Endothelial cell of umbilical vein (primary cell): ENCODE measurements around the gene COPE. TPM values are rescaled to one million over a fixed set of nuclear protein-coding genes. Genes with fewer than 3 reads are reported as not detected.

Experiments used
- BruUV-seq: library from RNA; stranded (reverse); fragments of 400-500 nt; replicated peaks from 2 replicates; lab custom pipeline; 2021; lab: Mats Ljungman, UMichigan
- CTCF ChIA-PET: fragments of 300-600, 350-600 bp; sonication (Branson Sonifier 250); formaldehyde crosslinking; loops from one replicate; lab custom pipeline; 2021; ENCODE audit warnings: antibody characterized with exemption, inconsistent platforms; lab: Charles Lee
- POLR2A ChIA-PET: fragments of 300-600, 350-600 bp; sonication (Branson Sonifier 250); formaldehyde crosslinking; loops from one replicate; lab custom pipeline; 2021; ENCODE audit warnings: antibody characterized with exemption, inconsistent platforms; lab: Charles Lee
- DNase-seq: peaks from one replicate; pipeline ENCODE4 v3.0.0-alpha.2; 2011; ENCODE audit warnings: low read depth, low spot score
- FAIRE-seq: peaks from 2 replicates; lab custom pipeline; 2011; peaks lifted over from hg19 to GRCh38; lab: Jason Lieb, UNC
- H2AFZ ChIP-seq: 2 replicates; pipeline ENCODE4 v1.6.0; 2012; ENCODE audit warnings: low read depth, low read length, control low read depth, inconsistent platforms
- H3K27ac ChIP-seq: 2 replicates; pipeline ENCODE4 v1.5.1; 2011; ENCODE audit warnings: low read depth, mild to moderate bottlenecking, control low read depth, low read length, moderate library complexity; ENCODE audit not compliant: insufficient read depth
- H3K27me3 ChIP-seq, 2 experiments: 2 replicates each; pipeline versions ENCODE4 v1.6.0 to v1.6.1; 2011; ENCODE audit warnings: low read length in 2 of 2, mixed read lengths in 1 of 2; ENCODE audit not compliant: control insufficient read depth in 2 of 2, insufficient read depth in 2 of 2
- H3K36me3 ChIP-seq, 2 experiments: 2 replicates in 1 of 2; 3 replicates in 1 of 2; pipeline ENCODE4 v1.5.1; 2011; ENCODE audit warnings: low read length in 2 of 2, mild to moderate bottlenecking in 1 of 2, moderate library complexity in 1 of 2; ENCODE audit not compliant: control insufficient read depth in 2 of 2, insufficient read depth in 2 of 2; ENCODE audit errors: extremely low read depth in 1 of 2
- H3K4me1 ChIP-seq: 3 replicates; pipeline ENCODE4 v1.5.1; 2011; ENCODE audit warnings: mild to moderate bottlenecking, low read length; ENCODE audit not compliant: control insufficient read depth, insufficient read depth; ENCODE audit errors: extremely low read depth
- H3K4me2 ChIP-seq: 2 replicates; pipeline ENCODE4 v1.6.1; 2011; ENCODE audit warnings: low read length, control low read depth, mixed read lengths; ENCODE audit not compliant: insufficient read depth
- H3K4me3 ChIP-seq, 3 experiments: fragments of 200-600 bp in 1 of 3; sonication (generic), shearing (Covaris generic) in 1 of 3; replicated peaks in 1 of 3; 2 replicates each; pipeline ENCODE4 v1.5.1; 2011 to 2016; ENCODE audit warnings: control low read depth in 3 of 3, low read length in 3 of 3, mild to moderate bottlenecking in 2 of 3, inconsistent platforms in 1 of 3, low read depth in 1 of 3, moderate library complexity in 1 of 3; ENCODE audit not compliant: insufficient read depth in 1 of 3
- H3K79me2 ChIP-seq: 2 replicates; pipeline ENCODE4 v1.6.0; 2012; ENCODE audit warnings: low read length, inconsistent platforms; ENCODE audit not compliant: control insufficient read depth, insufficient read depth
- H3K9ac ChIP-seq: replicated peaks from 2 replicates; pipeline ENCODE3; 2011; ENCODE audit warnings: low read length, control low read depth; ENCODE audit not compliant: insufficient read depth; ENCODE audit errors: extremely low read depth
- H3K9me1 ChIP-seq: replicated peaks from 3 replicates; pipeline ENCODE4 v1.6.0; 2011; ENCODE audit warnings: mild to moderate bottlenecking, low read length; ENCODE audit not compliant: control insufficient read depth, insufficient read depth; ENCODE audit errors: extremely low read depth
- H3K9me3 ChIP-seq: replicated peaks from 2 replicates; pipeline ENCODE4 v1.5.1; 2012; ENCODE audit warnings: low read length, inconsistent platforms; ENCODE audit not compliant: control insufficient read depth, insufficient read depth
- H4K20me1 ChIP-seq: replicated peaks from 2 replicates; pipeline ENCODE3; 2011; ENCODE audit warnings: mild to moderate bottlenecking, low read length; ENCODE audit not compliant: control insufficient read depth, insufficient read depth; ENCODE audit errors: extremely low read depth
- EZH2 ChIP-seq: IDR thresholded peaks from 2 replicates; pipeline ENCODE4 v1.6.1; 2012; ENCODE audit warnings: borderline replicate concordance, low read depth, mild to moderate bottlenecking, moderate library complexity, low read length, inconsistent platforms; ENCODE audit not compliant: severe bottlenecking
- FOS ChIP-seq: IDR thresholded peaks from 2 replicates; pipeline ENCODE4 v1.6.1; 2011; ENCODE audit warnings: mild to moderate bottlenecking, low read length, moderate library complexity, borderline replicate concordance; ENCODE audit not compliant: insufficient read depth
- GATA2 ChIP-seq: IDR thresholded peaks from 2 replicates; pipeline ENCODE4 v1.7.0; 2011; ENCODE audit warnings: low read depth, mild to moderate bottlenecking, moderate library complexity, mixed read lengths, low read length; ENCODE audit not compliant: insufficient read length, insufficient read depth
- JUN ChIP-seq: IDR thresholded peaks from 2 replicates; pipeline ENCODE4 v1.6.1; 2011; ENCODE audit warnings: borderline replicate concordance, low read depth; ENCODE audit not compliant: insufficient read length, insufficient read depth
- MYC ChIP-seq: IDR thresholded peaks from one replicate; pipeline ENCODE4 v1.6.1; 2011; ENCODE audit warnings: mild to moderate bottlenecking, low read depth, low read length
- POLR2A ChIP-seq: IDR thresholded peaks from 2 replicates; pipeline ENCODE4 v1.6.1; 2012; ENCODE audit warnings: low read depth, mild to moderate bottlenecking, control low read depth, low read length
- POLR2AphosphoS5 ChIP-seq: IDR thresholded peaks from 2 replicates; pipeline ENCODE4 v1.6.1; 2012; ENCODE audit warnings: low read depth, mild to moderate bottlenecking, control low read depth, low read length, moderate library complexity; ENCODE audit not compliant: insufficient read depth
- dilution Hi-C: fragments of 300-500 bp; cut with MboI; formaldehyde crosslinking; loops from one replicate; pipeline ENCODE4 v1.15.0; 2019; ENCODE audit warnings: low sequenced_read_pairs; ENCODE audit not compliant: extremely low pct_ligation_motif_present
- intact Hi-C: fragments of 100-400 bp; cut with micrococcal nuclease; formaldehyde crosslinking; loops from one replicate; pipeline ENCODE4 v1.10.0; 2022
- polyA plus RNA-seq, 4 experiments: library from polyadenylated mRNA; depleted of rRNA in 3 of 4; stranded (reverse) in 3 of 4; unstranded in 1 of 4; fragments of >200 nt; gene quantifications; 2 replicates each; pipeline versions ENCODE4 v1.2.1 to v1.2.3, GENCODE V29; 2011 to 2012; ENCODE audit warnings: missing spikeins in 1 of 4
- total RNA-seq: library from RNA; stranded (reverse); gene quantifications from 2 replicates; pipeline ENCODE4 v1.2.3, GENCODE V29; 2021
- TF ChIP-seq, protein P1 (sequence below), 2 donors: IDR thresholded peaks; 1 replicate in 1 of 2; 2 replicates in 1 of 2; pipeline ENCODE4 v1.5.1; 2011; ENCODE audit warnings: low read length in 2 of 2, mild to moderate bottlenecking in 2 of 2, moderate library complexity in 2 of 2, control low read depth in 1 of 2, inconsistent platforms in 1 of 2, low read depth in 1 of 2; ENCODE audit not compliant: insufficient read depth in 1 of 2; ENCODE audit errors: extremely low read depth in 1 of 2
- TF ChIP-seq, protein P2 (sequence below): IDR thresholded peaks from 2 replicates; pipeline ENCODE4 v1.6.1; 2011; ENCODE audit not compliant: insufficient read depth, insufficient read length

The COPE gene
- total and polyA plus RNA-seq, 2 donors (not counting 3 experiments of a cell fraction or from before 2014, with no cell fraction given): 252 to 407 TPM

DNA sequence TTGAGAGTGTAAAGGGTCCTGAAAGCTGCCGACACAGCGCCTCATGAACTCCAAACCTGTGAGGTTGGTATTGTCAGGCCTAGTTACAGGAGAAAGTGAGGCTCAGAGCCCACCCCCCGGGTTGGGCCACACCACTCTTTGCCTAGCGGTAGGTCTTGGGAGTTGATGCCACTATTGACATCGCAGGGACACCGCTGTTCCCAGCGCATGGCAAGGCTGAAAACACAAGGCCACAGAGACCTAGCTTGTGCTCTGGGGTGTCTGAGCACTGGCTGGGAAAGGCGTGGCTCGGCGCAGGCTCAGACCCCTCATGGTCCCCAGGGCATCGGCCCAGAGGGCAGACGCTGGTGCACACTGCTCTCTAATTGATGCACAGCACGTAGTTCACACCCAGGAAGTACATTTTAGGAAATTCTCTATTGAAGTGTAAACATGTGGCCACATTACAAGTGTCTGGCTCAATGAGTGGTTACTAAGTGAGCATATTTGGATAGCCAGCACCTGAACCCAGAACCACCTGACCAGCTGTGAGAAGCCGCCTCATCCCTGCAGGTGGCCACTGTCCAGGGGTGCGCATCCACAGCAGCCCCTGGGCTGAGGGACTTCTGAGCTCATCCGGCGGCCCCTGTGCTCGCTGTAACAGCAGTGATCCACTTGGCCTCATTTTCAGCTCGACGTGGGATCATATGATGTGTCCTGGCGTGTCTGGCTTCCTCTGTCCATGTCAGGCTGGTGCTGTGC is 60.1 kb downstream of the COPE start:
- no peaks in the 10 kb centered on the region for H3K27me3 ChIP-seq
- no peaks in the 10 kb centered on the region for H3K79me2 ChIP-seq
- H3K27ac ChIP-seq: no peak overlapping the region
- DNase-seq (no peak), FAIRE-seq (no peak)
- H3K4me2 ChIP-seq: no peak overlapping the region
- dilution Hi-C loops: no loop called here
- H3K4me1 ChIP-seq: peaks cover 11% of the 10 kb centered on the region
- H2AFZ ChIP-seq: no peak overlapping the region
- CTCF ChIA-PET: interaction anchor here (1.5 to 2.4 kb wide), 2 partner anchors 11 to 128 kb away, joined by 4 to 24 read pairs; no protein-coding TSS in a partner anchor
- H3K9me3 ChIP-seq: no peaks in the 10 kb centered on the region
- H3K4me3 ChIP-seq: no peak overlapping the region
- POLR2A ChIA-PET: no interaction called here
- H3K9ac ChIP-seq: no peak overlapping the region
- peaks cover 29 to 77% of the 10 kb centered on the region in 2 experiments for H3K36me3 ChIP-seq
- intact Hi-C loops: no loop called here
- H3K9me1 ChIP-seq: no peaks in the 10 kb centered on the region
- no peak for TF ChIP-seq POLR2A
- TF ChIP-seq FOS: no peak
- no peak for TF ChIP-seq EZH2
- TF ChIP-seq, protein P1, sequence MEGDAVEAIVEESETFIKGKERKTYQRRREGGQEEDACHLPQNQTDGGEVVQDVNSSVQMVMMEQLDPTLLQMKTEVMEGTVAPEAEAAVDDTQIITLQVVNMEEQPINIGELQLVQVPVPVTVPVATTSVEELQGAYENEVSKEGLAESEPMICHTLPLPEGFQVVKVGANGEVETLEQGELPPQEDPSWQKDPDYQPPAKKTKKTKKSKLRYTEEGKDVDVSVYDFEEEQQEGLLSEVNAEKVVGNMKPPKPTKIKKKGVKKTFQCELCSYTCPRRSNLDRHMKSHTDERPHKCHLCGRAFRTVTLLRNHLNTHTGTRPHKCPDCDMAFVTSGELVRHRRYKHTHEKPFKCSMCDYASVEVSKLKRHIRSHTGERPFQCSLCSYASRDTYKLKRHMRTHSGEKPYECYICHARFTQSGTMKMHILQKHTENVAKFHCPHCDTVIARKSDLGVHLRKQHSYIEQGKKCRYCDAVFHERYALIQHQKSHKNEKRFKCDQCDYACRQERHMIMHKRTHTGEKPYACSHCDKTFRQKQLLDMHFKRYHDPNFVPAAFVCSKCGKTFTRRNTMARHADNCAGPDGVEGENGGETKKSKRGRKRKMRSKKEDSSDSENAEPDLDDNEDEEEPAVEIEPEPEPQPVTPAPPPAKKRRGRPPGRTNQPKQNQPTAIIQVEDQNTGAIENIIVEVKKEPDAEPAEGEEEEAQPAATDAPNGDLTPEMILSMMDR (IDR thresholded peaks at IDR 0.05; ENCODE audit: extremely low read depth in 1 of 2, insufficient read depth in 1 of 2, low read depth in 1 of 2, low read length in 2 of 2): no peak
- TF ChIP-seq GATA2: no peak
- TF ChIP-seq, protein P2, sequence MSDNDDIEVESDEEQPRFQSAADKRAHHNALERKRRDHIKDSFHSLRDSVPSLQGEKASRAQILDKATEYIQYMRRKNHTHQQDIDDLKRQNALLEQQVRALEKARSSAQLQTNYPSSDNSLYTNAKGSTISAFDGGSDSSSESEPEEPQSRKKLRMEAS: no peak
- no peak for TF ChIP-seq POLR2AphosphoS5
- no peak for TF ChIP-seq MYC
- TF ChIP-seq JUN: no peak
- no TSS peak for BruUV-seq
- H4K20me1 ChIP-seq: no peaks in the 10 kb centered on the region
